Vagina (tissue), 2 donors: ENCODE results near the gene ADAMTS2. TPM values are rescaled to one million over a fixed set of nuclear protein-coding genes. Genes with fewer than 3 reads are reported as not detected.
A peak's percentile ranks its signal among the peaks of the same experiment; 100 is the strongest.

Experiments used
- DNase-seq, 2 donors: peaks; one replicate each; pipeline ENCODE4 v3.0.0-alpha.2; 2017; ENCODE audit errors: extremely low spot score in 2 of 2
- H3K27ac ChIP-seq: fragments of 200-600 bp; sonication (generic); one replicate; pipeline ENCODE4 v1.5.1; 2019
- H3K27me3 ChIP-seq: fragments of 200-600 bp; sonication (generic); one replicate; pipeline ENCODE4 v1.5.1; 2019
- H3K36me3 ChIP-seq, 2 donors: fragments of 200-600 bp; sonication (generic); one replicate each; pipeline ENCODE4 v1.5.1; 2017 to 2019
- H3K4me1 ChIP-seq: fragments of 200-600 bp; sonication (generic); one replicate; pipeline ENCODE4 v1.5.1; 2019
- H3K4me3 ChIP-seq, 2 donors: fragments of 200-600 bp; sonication (generic); 1 replicate in 1 of 2; 2 replicates in 1 of 2; pipeline ENCODE4 v1.5.1; 2016 to 2019
- H3K9me3 ChIP-seq: fragments of 200-600 bp; sonication (generic); one replicate; pipeline ENCODE4 v1.5.1; 2019
- POLR2A ChIP-seq, 2 donors: fragments of 450-650 bp; IDR thresholded peaks; one replicate each; pipeline ENCODE4 v1.6.1; 2017; ENCODE audit warnings: antibody characterized with exemption in 2 of 2, mild to moderate bottlenecking in 2 of 2, moderate library complexity in 2 of 2
- POLR2AphosphoS5 ChIP-seq, 2 donors: sonication (generic); formaldehyde crosslinking; IDR thresholded peaks; one replicate each; pipeline ENCODE4 v1.9.0; 2017; ENCODE audit warnings: antibody characterized with exemption in 2 of 2, mild to moderate bottlenecking in 2 of 2, low read depth in 1 of 2; ENCODE audit not compliant: insufficient read depth in 1 of 2
- intact Hi-C: fragments of 100-400 bp; cut with DNase I; formaldehyde crosslinking; loops from one replicate; pipeline ENCODE4 v1.15.1; 2023
- total RNA-seq: library from RNA; depleted of rRNA; stranded (reverse); fragments of >200 nt; gene quantifications from one replicate; pipeline ENCODE4 v1.2.3, GENCODE V29; 2016
- TF ChIP-seq, protein P1 (sequence below), 3 experiments: fragments of 450-650 bp in 2 of 3; fragments of 200-600 bp in 1 of 3; sonication (generic) in 1 of 3; IDR thresholded peaks; one replicate each; pipeline ENCODE4 v1.5.1; 2017 to 2019; ENCODE audit warnings: antibody characterized with exemption in 3 of 3, mild to moderate bottlenecking in 2 of 3, moderate library complexity in 2 of 3

Gene ADAMTS2
- total RNA-seq, 1 donor from 2014 or later = 17.4 TPM

DNA sequence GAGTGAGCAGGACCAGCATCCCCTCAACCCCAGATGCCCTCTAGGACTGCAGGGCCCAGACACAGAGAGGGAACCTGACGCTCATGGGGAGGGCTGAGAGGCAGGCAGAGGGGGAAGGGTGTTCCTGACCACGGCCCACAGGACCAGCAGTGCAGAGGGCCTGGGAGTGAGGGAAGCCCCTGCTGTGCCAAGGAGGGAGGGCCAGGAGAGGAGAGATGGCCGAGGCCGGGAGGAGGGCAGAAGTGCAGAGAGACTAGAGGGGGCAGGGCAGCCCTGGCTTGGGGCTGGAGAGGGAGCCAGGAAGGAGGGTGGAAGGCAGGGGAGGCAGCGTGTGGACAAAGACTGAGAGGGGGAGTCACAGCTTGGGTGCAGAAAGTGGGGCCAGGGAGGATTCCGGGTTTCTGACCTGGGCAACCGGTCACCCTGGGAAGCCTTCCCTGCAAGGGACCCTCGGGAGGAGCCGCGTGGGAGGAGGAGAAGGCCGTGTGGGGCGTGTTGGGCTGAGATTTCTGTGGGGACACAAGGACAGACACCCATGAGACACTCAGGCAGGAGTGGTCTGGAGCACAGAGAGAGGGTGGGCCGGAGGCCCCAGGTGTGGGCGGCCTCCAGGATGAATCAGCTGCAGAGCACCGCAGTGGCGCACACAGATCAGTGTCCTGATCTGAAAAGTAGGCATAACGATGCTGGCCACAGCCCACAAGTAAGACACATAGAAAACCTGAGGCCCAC, 117.5 kb downstream of the ADAMTS2 start:
- Histone ChIP-seq H3K27me3 (no peaks in the 10 kb centered on the region), H3K4me3 (no peak overlapping the region), H3K9me3 (no peaks in the 10 kb centered on the region), H3K27ac (peak overlapping the region; percentile 53), H3K4me1 (peaks cover 18% of the 10 kb centered on the region), H3K36me3 (no peaks in the 10 kb centered on the region)
- intact Hi-C loops = no loop called here
- DNase-seq = peak in 1 of 2 donors; percentile 74
- TF ChIP-seq, protein P1, sequence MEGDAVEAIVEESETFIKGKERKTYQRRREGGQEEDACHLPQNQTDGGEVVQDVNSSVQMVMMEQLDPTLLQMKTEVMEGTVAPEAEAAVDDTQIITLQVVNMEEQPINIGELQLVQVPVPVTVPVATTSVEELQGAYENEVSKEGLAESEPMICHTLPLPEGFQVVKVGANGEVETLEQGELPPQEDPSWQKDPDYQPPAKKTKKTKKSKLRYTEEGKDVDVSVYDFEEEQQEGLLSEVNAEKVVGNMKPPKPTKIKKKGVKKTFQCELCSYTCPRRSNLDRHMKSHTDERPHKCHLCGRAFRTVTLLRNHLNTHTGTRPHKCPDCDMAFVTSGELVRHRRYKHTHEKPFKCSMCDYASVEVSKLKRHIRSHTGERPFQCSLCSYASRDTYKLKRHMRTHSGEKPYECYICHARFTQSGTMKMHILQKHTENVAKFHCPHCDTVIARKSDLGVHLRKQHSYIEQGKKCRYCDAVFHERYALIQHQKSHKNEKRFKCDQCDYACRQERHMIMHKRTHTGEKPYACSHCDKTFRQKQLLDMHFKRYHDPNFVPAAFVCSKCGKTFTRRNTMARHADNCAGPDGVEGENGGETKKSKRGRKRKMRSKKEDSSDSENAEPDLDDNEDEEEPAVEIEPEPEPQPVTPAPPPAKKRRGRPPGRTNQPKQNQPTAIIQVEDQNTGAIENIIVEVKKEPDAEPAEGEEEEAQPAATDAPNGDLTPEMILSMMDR (IDR thresholded peaks at IDR 0.05) = no peak
- TF ChIP-seq POLR2AphosphoS5 (IDR thresholded peaks at IDR 0.05; ENCODE audit: insufficient read depth in 1 of 2, low read depth in 1 of 2) (no peak), POLR2A (IDR thresholded peaks at IDR 0.05) (no peak)

DNA sequence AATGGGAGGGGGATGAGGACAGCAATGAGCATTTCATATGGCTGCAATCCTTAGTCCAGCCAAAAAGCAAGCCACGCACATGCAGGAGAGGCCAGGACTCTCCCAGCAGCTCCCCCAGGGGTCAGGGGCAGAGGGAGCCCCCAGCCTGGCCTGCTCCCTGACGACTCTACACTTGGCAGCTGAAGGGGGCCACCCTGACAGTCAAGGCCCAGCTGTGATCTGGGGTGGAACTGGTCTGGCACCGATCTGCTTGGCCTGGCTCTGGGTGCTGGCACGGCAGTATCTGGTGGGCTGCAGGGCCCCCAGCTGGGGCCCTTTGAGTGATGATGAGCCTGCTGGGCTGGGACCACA, 118.1 kb downstream of the ADAMTS2 start:
- intact Hi-C loops = no loop called here
- peaks cover 18% of the 10 kb centered on the region for H3K4me1 ChIP-seq
- H3K36me3 ChIP-seq = no peaks in the 10 kb centered on the region
- H3K4me3 ChIP-seq = no peak overlapping the region
- H3K9me3 ChIP-seq = no peaks in the 10 kb centered on the region
- H3K27ac ChIP-seq = peak overlapping the region; percentile 53
- H3K27me3 ChIP-seq = no peaks in the 10 kb centered on the region
- TF ChIP-seq POLR2AphosphoS5 (IDR thresholded peaks at IDR 0.05; ENCODE audit: insufficient read depth in 1 of 2, low read depth in 1 of 2) (no peak), POLR2A (IDR thresholded peaks at IDR 0.05) (no peak)
- TF ChIP-seq, protein P1 (IDR thresholded peaks at IDR 0.05) = no peak
- DNase-seq = no peak

DNA sequence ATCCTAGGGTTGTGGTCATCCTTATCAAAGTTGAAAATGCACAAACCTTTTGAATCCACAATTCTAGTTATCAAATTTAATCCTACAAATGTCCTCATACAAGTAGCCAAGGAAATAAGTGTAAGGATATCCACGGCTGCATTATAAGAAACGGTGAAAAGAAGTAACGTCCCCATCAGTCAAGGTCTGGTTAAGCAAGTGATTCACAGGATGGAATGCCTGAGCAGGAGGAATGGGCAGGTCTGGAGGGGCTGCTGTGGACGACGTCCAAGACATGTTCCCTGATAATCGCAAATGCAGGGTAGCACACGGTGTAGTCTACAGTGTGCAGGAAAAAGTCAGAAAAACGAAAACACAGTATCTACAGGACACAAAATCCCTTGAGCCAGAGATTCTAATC, 118.6 kb downstream of the ADAMTS2 start:
- no peaks in the 10 kb centered on the region for H3K9me3 ChIP-seq
- H3K27me3 ChIP-seq = no peaks in the 10 kb centered on the region
- no peak overlapping the region for H3K27ac ChIP-seq
- intact Hi-C loops = no loop called here
- H3K36me3 ChIP-seq = no peaks in the 10 kb centered on the region
- no peak overlapping the region for H3K4me3 ChIP-seq
- DNase-seq = no peak
- peaks cover 18% of the 10 kb centered on the region for H3K4me1 ChIP-seq
- TF ChIP-seq, protein P1 (IDR thresholded peaks at IDR 0.05) = no peak
- no peak for TF ChIP-seq POLR2AphosphoS5 (IDR thresholded peaks at IDR 0.05; ENCODE audit: insufficient read depth in 1 of 2, low read depth in 1 of 2)
- TF ChIP-seq POLR2A (IDR thresholded peaks at IDR 0.05) = no peak

DNA sequence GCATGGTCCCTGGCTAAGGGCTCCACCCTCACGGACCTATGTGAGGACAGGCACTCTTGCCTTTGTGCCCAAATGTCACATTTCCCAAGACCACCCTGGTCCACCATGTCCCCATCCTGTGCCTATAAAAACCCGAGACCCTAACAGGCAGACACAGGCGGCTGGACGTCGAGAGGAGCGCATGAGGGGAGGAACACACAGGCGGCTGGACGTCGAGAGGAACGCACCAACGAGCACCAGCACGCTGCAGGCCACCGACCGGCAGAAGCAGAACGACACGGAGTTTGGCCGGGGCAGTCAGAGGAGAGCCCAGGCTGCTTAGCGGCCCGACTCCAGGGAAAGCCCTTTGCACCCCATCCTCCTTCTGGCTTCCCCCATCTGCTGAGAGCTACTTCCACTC, 119.9 kb downstream of the ADAMTS2 start:
- Histone ChIP-seq H3K4me1 (peaks cover 18% of the 10 kb centered on the region), H3K4me3 (no peak overlapping the region), H3K27me3 (no peaks in the 10 kb centered on the region), H3K27ac (no peak overlapping the region), H3K9me3 (no peaks in the 10 kb centered on the region), H3K36me3 (no peaks in the 10 kb centered on the region)
- intact Hi-C loops = no loop called here
- TF ChIP-seq POLR2AphosphoS5 (IDR thresholded peaks at IDR 0.05; ENCODE audit: insufficient read depth in 1 of 2, low read depth in 1 of 2) (no peak), POLR2A (IDR thresholded peaks at IDR 0.05) (no peak)
- TF ChIP-seq, protein P1 (IDR thresholded peaks at IDR 0.05) = no peak
- no peak for DNase-seq

DNA sequence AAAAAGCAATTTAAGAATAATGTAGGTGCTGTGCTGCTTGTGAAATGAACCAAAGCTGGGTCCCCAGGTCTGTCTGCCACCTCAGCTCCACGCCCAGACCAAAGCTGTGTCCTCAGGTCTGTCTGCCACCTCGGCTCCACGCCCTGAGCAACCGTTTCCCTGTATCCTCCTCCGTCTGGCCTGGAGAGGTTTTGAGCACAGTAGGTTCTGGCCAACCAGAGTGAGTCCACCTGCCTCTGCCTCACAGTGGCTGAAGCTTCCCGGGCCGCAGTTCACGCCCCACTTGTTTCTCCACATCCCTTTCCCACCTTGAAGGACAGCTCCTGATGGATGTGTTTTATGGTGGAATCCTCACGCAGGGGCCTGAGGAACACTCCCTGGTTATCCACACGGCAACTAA, 120.5 kb downstream of the ADAMTS2 start:
- intact Hi-C loops = no loop called here
- Histone ChIP-seq H3K27ac (no peak overlapping the region), H3K9me3 (no peaks in the 10 kb centered on the region), H3K4me1 (peaks cover 18% of the 10 kb centered on the region), H3K36me3 (no peaks in the 10 kb centered on the region), H3K27me3 (no peaks in the 10 kb centered on the region), H3K4me3 (no peak overlapping the region)
- no peak for DNase-seq
- no peak for TF ChIP-seq POLR2A (IDR thresholded peaks at IDR 0.05)
- TF ChIP-seq POLR2AphosphoS5 (IDR thresholded peaks at IDR 0.05; ENCODE audit: insufficient read depth in 1 of 2, low read depth in 1 of 2) = no peak
- TF ChIP-seq, protein P1 (IDR thresholded peaks at IDR 0.05) = no peak
